Right cardiac atrium (tissue), 5 donors: Measurements from ENCODE around the gene FAM25G. TPM values are rescaled to one million over a fixed set of nuclear protein-coding genes. Genes with fewer than 3 reads are reported as not detected.
"Not testable (repeated sequence)": the region's sequence is repeated elsewhere in the genome, so short reads cannot be mapped to it uniquely, and the experiment has no call there.

ENCODE experiments used
- ATAC-seq, 2 donors: fragments of 200-7000 bp; cut with Tn5 transposase; one replicate each; pipeline versions ENCODE4 v1.8.0 to v1.9.1; 2020; ENCODE audit warnings: moderate library complexity in 2 of 2, mild to moderate bottlenecking in 1 of 2
- DNase-seq, 3 donors: peaks; one replicate each; pipeline ENCODE4 v3.0.0-alpha.2; 2020
- H3K27ac ChIP-seq: one replicate; pipeline ENCODE4 v1.5.1; 2013; ENCODE audit warnings: mild to moderate bottlenecking, low read length, control low read depth, moderate library complexity
- H3K27me3 ChIP-seq: one replicate; pipeline ENCODE4 v1.6.1; 2013; ENCODE audit not compliant: control insufficient read depth, insufficient read depth
- H3K4me1 ChIP-seq: one replicate; pipeline ENCODE4 v1.6.1; 2013; ENCODE audit warnings: low read length; ENCODE audit not compliant: control insufficient read depth, insufficient read depth
- H3K4me3 ChIP-seq: one replicate; pipeline ENCODE4 v1.5.1; 2013; ENCODE audit warnings: low read length, control low read depth
- H3K9me3 ChIP-seq: one replicate; pipeline ENCODE4 v1.6.1; 2013; ENCODE audit warnings: low read length; ENCODE audit not compliant: control insufficient read depth
- WGBS: extraction: QIAGEN DNeasy Blood & Tissue Kit; methylation state at CpG from one replicate; pipeline ENCODE4 v1.1.7; 2013; 5-methylcytosine and 5-hydroxymethylcytosine counted together
- intact Hi-C, 4 donors: fragments of 100-400 bp; cut with DNase I; formaldehyde crosslinking; loops; one replicate each; pipeline versions ENCODE4 v1.11.0 to v1.14.0; 2022 to 2023
- polyA plus RNA-seq: library from polyadenylated mRNA; stranded (reverse); fragments of 200-250 nt; gene quantifications from one replicate; pipeline ENCODE4 v1.2.3, GENCODE V29; 2013
- total RNA-seq, 4 donors: library from RNA; stranded (reverse); fragmentation: NEBNext Ultra II Directional; extraction: Animal tissue kit (Norgen Biotek cat#: 25700); gene quantifications; one replicate each; pipeline ENCODE4 v1.2.1, GENCODE V29; 2021
- donor health status: healthy with polysubstance abuse.
- donor health status: DM: no; HTN: yes; CAD: no.
- donor health status: DM: no; HTN: no; CAD: no.
- donor health status: DM: no; HTN: yes; CAD: no; lungs with severe emphysema.
- donor health status: DM: yes; HTN: yes; CAD: no.

Gene FAM25G
- total and polyA plus RNA-seq, 5 donors, result not detected

DNA sequence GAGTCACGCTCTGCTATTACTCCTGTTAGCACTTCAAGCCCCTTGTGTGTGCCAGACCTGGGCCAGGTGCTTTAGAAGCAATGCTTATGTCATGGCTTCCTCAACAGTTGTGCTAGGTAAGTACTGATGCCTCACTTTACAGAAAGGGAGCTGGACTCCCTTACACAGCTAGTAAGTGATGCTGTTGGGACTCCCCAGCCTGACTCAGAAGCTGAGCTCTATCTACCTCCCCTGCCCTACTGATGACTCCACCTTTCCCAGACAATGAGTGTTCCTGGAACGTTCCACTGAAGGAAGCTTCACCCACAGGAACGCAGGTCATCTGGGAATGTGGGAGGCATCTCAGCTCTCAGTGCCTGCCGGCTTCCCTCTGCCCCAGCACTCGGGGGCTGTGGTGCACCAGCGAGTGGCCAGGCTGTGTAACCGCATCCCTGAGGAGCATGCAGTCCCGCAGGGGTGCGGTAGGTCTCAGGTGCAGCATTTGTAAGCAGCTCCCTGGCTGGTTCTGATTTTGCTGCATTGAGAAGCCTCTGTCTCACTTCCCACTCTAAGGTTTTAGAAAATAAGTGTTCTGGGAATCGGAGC is 10.2 kb downstream of the FAM25G start:
- 64% methylated on average over 6 of the region's 10 CpGs for WGBS
- H3K4me1 ChIP-seq, H3K4me3 ChIP-seq, H3K27me3 ChIP-seq, intact Hi-C loops, H3K9me3 ChIP-seq, H3K27ac ChIP-seq, ATAC-seq: not testable (repeated sequence)
- DNase-seq, result peak in 1 of 3 donors; percentile 32

- no CpG with 5 or more reads among the region's 3 CpGs for WGBS
- H3K27me3 ChIP-seq, H3K9me3 ChIP-seq, DNase-seq, ATAC-seq, H3K4me1 ChIP-seq, intact Hi-C loops, H3K27ac ChIP-seq, H3K4me3 ChIP-seq: not testable (repeated sequence)
Measured at GRCh38 chr10:47480133-47480532, 11.4 kb downstream of the FAM25G start.

DNA sequence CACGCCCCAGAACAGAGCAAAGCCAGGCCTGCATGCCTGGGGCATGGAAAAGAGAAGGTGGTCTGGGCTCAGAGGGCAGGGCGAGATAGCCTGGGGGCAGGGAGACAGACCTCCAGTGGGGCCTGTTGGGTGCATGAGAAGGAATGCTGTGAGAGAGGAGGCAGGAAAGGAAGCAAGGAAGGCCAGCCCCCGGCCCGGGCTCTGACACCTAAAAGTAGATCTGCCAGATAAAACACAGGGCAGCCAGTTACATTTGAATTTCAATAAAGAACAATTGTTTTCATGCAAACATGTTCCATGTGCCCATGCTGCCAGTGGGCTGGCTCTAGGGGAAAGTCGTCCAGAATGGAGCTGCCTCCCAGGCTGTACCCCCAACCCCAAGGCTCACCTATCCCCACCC is 13.4 kb downstream of the FAM25G start:
- H3K4me3 ChIP-seq, ATAC-seq, DNase-seq, H3K9me3 ChIP-seq, H3K27me3 ChIP-seq, H3K4me1 ChIP-seq, intact Hi-C loops, H3K27ac ChIP-seq: not testable (repeated sequence)
- 67% methylated on average over 4 of the region's 5 CpGs for WGBS

GRCh38 chr10:47477078-47477477 is 14.4 kb downstream of the FAM25G start:
- 93% methylated on average over 9 of the region's 11 CpGs for WGBS
- intact Hi-C loops, H3K27me3 ChIP-seq, H3K9me3 ChIP-seq, H3K27ac ChIP-seq, DNase-seq, H3K4me1 ChIP-seq, ATAC-seq, H3K4me3 ChIP-seq: not testable (repeated sequence)

- H3K27me3 ChIP-seq, ATAC-seq, intact Hi-C loops, H3K4me3 ChIP-seq, H3K4me1 ChIP-seq, H3K27ac ChIP-seq, DNase-seq, H3K9me3 ChIP-seq: not testable (repeated sequence)
- 86% methylated on average over 5 of the region's 5 CpGs for WGBS
Measured at GRCh38 chr10:47475101-47475500, 16.4 kb downstream of the FAM25G start.

- H3K27ac ChIP-seq, DNase-seq: not testable (repeated sequence)
Measured at GRCh38 chr10:47473516-47473915, 18.0 kb downstream of the FAM25G start.

GRCh38 chr10:47472647-47473046 is 18.9 kb downstream of the FAM25G start:
- intact Hi-C loops, H3K27ac ChIP-seq, H3K4me1 ChIP-seq, H3K27me3 ChIP-seq, H3K9me3 ChIP-seq, DNase-seq, H3K4me3 ChIP-seq, ATAC-seq: not testable (repeated sequence)
- WGBS, result 89% methylated on average over 1 of the region's 3 CpGs

More at GRCh38 chr10:47473516-47473915, 18.0 kb downstream of the FAM25G start:
- WGBS, result no CpG with 5 or more reads among the region's 7 CpGs
- H3K9me3 ChIP-seq, H3K4me3 ChIP-seq, intact Hi-C loops, ATAC-seq, H3K4me1 ChIP-seq, H3K27me3 ChIP-seq: not testable (repeated sequence)

- WGBS, result no CpG with 5 or more reads among the region's 5 CpGs
- DNase-seq, H3K27me3 ChIP-seq, H3K4me3 ChIP-seq, H3K9me3 ChIP-seq, H3K4me1 ChIP-seq, intact Hi-C loops, H3K27ac ChIP-seq, ATAC-seq: not testable (repeated sequence)
Measured at GRCh38 chr10:47472072-47472471, 19.4 kb downstream of the FAM25G start.

- 90% methylated on average over 15 of the region's 20 CpGs for WGBS
- H3K9me3 ChIP-seq, H3K4me1 ChIP-seq, H3K4me3 ChIP-seq, ATAC-seq, H3K27ac ChIP-seq, H3K27me3 ChIP-seq, intact Hi-C loops, DNase-seq: not testable (repeated sequence)
Measured at GRCh38 chr10:47468731-47469528, 22.6 kb downstream of the FAM25G start.

DNA sequence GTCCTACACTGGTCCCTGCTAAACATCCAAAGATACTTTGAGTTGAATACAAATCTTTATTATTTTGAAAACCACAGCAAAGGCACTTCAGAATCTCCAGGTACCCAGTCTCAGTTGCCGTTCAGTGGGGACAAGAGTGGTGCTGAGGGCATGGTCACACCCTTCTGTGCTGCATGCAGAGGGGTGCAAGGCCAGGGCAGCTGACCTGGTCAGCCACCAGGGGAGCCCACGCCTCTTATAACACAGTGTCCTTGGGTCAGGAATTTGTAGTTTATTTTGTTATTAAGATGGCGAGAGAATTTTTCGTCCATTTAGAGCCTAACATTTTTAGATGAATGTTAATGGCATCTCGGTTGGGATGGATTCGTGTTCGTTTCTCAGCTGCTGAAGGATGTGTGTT is 23.5 kb downstream of the FAM25G start:
- intact Hi-C loops, H3K4me3 ChIP-seq, H3K27ac ChIP-seq, H3K4me1 ChIP-seq, H3K9me3 ChIP-seq, ATAC-seq, H3K27me3 ChIP-seq, DNase-seq: not testable (repeated sequence)
- WGBS, result 89% methylated on average over 5 of the region's 7 CpGs

DNA sequence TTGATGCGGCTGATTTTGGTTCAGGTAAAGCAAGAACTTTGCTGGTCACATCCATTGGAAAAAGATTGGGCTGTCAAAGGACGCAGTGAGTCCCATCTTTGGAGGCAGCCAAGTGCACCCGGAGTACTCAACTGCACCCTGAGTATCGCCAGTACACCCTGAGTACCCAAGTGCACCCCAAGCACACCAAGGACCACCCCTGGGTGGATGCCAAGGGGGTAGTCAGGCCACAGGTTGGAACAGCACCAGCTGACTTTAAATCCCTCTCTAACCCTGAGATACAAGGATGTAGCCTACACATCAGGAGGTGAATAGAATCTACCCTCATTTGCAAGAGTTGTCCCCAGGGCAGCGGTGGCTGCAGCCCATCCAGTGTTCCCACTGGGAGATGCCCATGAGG is 24.0 kb downstream of the FAM25G start:
- WGBS, result 93% methylated on average over 4 of the region's 5 CpGs
- H3K27me3 ChIP-seq, DNase-seq, H3K9me3 ChIP-seq, H3K4me1 ChIP-seq, H3K27ac ChIP-seq, intact Hi-C loops, H3K4me3 ChIP-seq, ATAC-seq: not testable (repeated sequence)
